ENCODE results near the gene HOXB13.

The HOXB13 gene

DNA sequence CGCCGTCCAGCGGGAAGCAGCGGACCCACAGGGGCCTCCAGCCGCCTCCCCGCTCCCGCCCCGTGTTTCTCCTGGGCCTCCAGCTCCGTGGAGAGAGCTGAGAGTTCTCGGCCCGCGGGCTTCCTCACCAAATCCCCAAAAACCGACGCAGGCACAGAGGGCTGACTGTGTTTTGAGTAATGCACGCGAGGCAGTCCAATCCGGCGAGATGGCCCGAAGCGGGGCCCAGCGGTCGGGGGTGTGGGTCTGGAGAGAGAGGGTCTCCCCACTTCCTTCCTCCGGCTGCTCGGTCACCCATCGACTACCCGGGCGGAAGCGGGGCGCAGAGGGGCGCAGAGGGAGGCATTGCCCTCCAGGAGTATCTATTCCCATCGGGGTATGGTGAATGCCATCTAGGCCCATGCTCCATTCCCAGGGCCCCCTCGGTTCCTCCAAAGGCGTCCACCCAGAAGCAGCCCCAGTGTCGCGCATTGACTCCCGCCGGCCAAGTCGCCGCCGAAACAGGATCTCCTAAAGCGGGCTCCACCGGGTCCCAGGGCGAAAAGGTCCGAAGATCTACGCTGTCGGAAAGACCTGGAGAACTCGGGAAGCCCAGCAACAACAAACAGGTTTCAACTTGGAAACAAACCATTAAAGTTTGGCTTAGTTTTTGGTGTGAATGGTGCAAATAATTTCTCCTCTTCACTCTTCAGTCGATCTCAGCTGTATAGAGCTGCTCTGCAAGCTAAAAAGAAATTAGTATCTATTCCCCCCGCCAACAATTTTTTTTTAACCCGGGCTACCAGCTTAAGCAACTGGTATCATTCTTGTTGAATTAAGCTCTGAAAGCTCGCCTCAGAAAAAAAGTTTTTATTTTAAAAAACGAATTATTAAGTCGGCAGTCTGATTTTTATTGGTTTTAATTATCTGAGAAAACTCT, 19.2 kb upstream of the HOXB13 start:
- no peak for DNase-seq

DNA sequence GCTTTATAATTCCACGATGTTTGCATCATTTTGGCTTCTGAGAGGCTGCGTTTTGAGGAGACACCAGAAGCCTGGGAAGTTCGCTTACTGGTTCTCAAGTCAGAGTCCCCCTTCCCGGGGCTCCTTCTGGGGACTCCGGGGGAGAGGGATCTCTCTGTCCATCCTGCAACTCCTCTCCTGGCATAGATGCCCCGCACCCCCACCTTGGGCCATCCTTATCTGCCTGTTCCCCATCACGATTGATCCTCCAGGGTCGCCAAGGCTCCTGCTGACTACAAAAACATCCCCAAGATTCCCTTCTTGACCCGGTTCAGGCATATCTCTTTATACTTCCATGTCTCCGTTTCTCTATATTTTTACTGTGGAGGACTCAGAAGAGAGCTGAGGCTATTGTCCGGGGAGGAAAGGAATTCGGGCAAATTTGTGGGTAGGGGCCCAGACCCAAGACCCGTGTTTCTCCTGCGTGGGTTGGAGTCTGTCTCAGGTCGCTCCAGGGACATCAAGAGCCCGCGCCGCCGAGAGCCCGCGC, 18.4 kb upstream of the HOXB13 start:
- DNase-seq, result no peak

DNA sequence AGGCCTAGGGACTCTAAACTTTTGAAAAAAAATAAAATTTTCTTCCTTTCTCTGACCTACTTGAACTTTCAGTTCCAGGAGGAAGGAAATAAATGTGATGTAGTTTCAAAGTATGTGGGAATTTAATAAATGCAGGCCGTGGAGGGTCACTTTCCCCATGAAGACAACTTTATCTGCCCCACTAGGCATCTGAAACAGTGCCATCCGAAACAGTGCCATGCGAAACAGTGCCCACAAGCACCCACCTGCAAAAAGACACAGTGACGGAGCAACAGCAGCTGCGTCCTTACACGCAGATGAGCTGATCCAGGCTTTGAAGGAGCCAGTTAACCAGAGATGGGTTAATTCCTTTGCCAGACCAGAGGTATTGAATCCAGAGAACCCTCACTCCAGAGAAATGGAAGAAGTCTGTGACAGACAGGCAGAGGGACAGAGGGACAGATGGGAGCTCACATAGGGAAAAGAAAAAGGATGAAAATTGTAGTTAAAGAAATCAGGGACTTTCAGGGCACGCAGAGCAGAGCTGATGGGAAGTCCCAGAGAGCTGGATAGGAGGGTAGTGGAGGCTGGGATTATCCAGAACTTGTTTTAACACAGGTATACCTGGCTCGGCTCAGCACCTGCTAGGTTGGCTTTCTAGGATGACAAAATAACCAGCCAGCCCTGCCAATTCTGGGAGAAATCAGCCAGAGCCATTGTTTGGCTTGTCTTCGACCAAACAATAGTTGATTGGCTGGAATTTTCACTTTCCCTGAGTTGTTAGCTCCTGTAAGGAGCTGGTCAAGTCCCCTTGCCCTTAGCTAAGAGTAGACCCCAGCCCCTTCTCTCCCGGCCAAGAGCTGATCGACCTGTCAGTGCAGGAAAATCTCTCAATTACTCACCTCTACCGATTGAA, 17.1 kb upstream of the HOXB13 start:
- no peak for DNase-seq

DNA sequence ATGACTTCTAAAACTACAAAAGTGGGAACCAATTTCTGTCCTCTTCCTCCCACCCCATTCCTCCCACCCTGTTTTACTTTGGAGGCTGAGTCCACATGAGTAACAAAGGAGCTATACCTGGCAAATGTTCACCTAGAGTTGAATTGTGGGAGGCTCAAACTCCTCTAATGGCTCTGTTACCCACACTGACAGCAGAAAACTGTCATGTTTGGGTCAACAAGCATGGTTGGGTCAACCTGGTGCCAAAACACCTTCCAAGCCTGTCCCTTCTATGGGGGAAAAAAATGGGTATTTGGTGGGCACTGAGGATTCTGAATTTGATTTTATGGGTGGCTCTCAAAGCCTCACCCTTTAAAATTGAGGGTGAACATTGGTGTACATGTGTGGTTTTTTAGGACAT, 12.0 kb upstream of the HOXB13 start:
- DNase-seq, result no peak

DNA sequence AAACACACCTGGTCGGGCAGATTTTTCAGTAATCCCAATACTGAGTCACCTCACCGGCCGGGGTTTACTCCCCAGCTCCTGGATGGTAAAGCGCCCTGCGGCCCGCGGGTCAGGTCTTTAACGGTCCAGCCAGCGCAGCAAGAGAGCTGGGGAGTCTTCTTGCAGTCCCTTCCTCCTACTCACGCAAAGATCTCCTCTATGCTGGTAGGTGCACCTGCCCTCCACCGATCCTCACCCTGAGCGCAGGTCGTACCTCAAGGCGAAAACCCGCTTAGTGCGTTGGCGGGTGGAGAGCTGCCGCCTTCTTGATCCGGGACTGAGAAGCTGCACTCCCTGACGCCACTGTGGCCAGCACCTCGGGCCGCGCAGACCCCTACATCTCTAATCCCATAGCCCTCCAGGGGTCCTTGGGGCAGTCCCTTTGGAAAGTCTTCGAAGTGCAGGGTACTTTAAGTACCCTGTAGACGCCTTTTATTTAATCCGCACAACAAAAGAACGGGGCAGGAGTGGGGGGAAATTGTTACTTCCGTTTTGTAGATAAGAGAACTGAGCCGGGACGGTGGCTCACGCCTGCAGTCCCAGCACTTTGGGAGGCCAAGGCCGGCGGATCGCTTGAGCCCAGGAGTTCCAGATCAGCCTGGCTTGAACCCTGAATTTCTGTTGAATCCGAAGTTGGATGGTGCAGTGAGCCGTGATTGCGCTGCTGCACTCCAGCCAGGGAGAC, 10.4 kb upstream of the HOXB13 start:
- no peak for DNase-seq

DNA sequence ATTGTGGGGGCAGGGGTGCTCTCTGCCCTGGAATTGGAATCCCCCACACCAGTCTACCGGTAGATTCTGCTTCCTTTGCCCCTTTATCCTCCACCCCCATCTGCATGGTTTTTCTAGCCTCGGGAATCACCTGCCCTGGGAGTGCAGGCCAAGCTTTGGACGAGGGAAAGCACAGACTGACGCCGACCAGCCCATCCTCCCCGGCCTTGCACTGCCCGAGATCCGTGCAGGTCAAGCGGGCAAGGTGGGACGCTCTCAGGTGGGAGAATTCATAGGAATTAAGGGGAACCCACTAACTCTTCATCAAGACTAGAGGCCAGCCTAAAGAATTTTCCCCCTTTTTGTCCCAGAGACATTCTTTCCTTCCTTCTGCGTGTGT, 9.9 kb upstream of the HOXB13 start:
- no peak for DNase-seq

DNA sequence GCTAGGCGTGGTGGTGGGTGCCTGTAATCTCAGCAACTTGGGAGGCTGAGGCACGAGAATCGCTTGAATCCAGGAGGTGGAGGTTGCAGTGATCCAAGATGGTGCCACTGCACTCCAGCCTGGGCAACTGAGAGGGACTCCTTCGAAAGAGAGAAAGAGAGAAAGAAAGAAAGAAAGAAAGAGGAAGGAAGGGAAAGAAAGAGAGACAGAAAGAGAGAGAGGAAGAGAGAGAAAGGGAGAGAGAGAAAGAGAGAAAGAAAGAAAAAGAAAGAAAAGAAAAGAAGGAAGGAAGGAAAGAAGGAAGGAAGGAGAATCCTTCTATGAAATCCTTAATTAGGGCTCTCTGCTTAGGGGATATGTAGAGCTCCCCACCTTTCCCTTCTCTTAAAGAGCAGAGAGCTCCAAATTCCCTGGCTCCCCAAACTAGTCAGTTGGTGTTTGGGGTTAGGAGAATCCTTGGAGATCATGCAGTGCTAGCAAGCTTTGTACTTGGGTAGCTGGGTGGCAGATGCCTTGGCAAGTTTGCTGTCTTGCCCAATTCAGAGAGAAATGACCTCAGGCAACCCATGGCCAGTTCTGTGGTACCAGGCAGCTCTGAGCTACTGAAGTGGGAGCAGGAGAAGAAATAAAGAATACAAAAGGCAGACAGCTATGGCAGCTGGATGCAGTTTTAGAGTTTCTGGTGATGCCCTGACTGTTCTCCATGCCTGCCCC, 8.9 kb upstream of the HOXB13 start:
- no peak for DNase-seq

DNA sequence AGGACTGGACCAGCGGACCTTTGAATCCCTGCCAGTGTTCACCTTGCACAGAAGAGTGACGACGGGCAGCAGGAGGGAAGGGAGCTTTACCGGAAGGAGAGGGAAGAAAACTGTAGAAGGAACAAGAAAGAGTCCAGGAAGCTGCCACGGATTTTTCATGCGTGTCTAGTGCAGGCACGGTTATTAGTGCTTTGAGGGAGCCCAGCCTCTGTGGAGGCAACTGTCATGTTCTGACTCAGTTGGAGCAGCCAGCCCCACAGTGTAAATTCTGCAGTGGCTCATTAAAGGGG, 6.5 kb upstream of the HOXB13 start:
- no peak for DNase-seq

DNA sequence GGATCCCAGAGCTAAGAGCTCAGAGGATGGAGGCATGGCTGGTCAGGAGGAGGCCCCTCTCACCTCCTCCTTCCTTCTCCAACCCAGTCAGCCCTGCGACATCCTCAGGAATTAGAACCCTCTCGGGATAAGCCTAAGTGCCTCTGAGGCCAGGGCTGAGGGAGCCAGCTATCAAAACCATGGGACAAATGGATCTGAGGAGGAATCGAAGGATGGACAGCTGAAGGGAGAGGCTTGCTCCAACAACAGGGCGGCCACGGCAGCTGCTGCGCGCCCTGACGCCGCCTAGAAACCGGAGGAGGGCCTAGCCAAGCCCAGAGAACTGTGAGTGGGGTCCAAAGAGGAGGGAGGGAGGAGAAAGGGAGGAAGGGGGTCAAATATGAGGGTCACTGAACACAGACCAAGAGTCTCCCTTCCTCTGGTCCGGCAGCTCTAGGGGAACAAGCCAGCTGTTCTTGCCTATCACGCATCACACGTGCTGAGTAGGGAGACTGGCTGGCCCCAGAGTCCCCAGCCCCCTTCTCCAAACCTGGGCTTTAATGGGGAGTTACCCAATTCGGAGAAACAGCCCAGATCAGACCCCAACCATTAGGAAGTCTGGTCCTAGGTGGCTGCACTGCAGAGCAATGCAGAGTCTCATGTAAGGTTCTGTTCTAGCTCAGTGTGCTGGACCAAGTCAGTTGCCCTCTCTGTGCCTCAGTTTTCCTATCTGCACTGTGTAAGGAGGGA, 5.9 kb upstream of the HOXB13 start:
- no peak for DNase-seq

DNA sequence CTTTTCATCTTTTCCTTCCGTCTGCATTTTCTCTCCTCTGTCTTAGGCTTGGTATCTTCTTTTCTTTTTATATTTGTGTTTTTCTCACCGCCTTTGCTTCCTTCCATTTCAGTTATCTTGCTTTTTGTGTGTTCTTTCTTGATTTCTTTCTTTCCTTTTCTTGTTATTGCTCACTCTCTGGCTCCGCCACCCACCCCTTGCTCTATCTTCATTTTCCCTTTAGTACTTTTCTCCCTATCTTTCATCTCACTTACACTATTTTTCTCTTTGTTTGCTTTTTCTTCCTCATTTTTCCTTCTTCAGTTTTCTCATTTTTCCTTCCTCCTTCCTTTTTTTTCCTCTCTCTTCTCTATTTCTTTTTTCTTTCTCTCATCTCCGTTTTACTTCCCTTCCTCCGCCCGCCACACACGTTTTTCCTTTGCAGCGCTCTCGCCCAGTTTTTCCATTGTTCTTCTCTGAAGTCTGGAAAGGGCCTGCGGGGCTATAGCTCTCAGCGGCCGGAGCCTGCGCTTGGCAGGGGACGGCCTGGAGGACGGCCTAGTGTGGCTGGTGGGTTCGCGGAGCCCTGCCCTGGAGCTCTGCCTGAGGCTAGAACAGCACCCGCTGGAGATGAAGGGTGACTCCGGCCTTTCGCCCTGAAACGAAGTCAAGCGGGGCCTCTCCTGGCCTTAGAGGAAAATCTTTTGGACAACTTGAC, 5.2 kb upstream of the HOXB13 start:
- DNase-seq, result no peak

DNA sequence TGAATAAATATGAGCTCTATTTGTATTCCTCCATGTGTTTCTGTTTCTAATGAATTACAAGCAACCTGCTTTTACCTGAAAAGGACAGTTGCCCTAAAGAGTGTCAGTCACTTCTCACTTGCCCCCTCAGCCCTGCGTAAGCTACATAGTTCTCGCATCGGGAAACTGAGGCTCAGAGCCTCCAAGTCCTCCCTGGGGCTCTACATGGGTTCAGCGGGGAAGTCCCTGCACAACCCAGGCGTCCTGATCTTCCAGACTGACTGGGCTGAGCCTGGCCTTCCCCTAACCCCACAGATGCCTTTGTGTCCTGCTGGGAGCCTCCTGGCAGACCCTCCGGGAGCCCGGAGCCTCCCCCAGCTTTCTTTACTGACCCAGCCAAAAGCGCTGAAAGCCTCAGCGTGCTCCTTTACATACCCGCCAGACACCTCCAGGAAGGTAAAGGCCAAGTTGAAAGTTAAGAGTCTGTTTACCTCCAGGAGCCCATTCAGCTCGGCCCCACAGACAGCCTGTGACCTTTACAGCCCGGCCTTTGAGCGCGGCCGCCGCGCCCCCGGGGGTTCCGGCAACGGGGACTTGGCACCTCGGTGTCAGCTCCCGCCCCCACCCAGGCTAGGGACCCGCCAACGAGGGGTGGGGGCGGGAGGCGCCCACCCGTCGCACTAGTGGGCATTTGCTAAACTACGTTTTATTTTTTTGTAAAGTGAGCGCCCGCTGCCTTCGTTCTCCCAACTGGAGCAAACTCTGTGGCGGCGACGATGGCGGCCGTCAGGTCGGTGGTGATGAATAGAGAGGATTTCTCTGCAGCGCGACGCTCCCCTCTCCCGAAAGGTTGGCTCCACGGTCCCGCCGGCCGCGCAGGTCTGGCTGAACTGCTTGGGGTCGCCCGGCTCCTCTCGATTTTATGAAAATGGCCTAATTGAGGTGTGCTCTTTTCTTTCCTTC, 4.4 kb upstream of the HOXB13 start:
- DNase-seq, result no peak

DNA sequence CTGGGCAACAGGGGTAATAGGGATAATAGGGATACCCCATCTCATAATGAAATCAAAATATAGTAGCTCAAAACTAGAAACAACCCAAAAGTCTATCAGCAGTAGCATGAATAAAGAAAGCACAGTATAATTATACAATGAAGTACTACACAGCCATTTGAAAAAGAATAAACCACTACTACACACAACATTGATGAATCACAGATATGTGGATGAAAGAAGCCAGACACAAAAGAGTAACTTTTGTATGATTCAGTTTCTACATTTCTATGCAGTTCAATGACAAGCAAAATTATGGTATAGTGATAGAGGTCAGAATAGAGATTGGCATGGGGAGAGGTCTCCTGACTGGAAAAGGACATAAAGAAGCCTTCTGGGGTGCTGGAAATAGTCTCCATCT, 2.8 kb upstream of the HOXB13 start:
- DNase-seq, result no peak

DNA sequence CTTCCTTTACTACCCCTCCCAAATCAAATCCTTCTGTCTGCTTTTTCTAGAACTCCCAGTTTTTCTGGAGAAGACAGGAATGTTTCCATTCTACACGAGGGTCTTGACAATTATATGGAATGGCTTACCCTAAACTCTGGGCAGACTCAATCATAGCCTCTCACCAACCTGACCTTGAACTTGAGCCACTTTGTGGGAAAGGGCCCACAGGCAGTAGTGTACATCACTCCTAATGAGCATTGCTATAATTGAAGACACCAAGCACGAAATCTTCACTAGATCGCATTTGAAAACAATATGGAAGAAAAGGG, 1.6 kb upstream of the HOXB13 start:
- no peak for DNase-seq

DNA sequence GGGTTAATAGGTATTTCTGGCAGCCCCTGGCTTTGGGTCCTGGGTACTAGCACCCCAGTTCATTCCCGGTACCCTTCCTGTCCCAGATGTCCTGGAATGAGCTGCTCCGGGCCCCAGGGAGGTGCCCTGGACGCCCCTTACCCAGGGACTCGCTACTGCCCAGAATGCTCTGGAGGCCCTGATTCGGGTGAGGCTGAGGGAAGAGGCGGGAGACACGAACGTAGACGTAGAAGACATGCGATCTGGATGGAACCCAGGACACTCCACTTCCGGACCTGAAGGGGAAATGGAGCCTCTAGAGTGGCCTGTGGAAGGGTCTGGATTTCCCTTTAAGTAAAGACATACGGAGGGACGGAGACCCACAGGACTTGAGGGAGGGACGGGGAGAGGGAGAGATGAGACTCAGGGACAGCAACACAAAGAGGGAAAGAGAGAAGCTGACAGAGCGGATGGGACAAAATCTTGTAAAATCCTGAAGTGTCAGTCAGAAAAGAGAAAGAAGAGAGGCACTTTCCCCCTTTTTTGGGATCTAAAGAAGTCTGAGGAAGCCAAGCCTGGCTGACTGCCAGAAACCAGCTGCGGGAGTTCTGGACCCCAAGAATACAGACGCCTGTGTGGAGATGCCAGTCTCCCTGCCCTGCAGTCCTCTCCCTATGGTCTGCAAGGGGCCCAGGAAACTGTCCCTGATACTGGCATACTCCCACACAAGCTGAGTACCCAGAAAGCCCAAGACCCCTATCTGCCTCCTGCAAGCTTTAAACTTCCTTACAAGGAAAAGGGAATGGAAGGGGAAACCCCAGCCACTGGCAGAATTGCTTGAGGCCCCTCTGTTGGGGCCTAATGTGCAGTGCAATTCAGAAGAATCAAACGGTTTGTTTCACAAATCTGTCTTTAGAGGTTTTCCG, 1.0 kb upstream of the HOXB13 start:
- DNase-seq, result no peak

DNA sequence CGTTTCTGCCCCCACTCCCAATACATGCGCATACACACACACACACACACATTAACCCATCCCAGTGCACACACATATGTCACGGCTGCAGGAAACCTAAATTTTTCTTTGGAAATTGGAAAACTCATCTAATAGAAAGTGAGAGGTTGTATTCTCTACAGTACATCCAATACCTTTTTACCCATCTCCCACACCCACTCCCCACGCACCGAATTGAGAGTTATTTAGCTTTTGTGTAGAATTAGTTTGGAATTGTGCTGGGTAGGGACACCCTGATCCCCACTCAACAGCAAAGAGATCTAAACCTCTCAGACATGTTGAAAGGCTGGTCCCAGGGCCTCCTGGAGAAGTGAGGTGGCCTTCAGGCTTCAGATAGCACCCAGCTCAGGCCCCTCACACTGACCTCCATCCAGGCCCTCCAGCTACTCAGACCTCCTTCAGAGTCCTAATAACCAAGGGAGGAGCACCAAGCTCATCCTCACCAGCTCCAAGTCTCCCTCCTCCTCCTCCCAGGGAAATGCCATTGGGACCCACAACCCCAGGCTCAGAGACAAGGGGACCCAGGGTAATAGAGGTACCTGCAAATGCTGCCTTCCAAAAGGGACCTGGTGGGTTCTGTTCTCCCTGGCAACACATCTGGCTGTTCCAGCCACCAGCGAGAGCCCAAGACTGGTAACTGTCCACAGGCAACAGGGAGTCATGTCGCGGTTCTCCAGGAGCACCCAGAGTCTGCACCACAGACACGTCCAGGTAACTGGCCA, 955 bp downstream of the HOXB13 start:
- DNase-seq, result no peak

DNA sequence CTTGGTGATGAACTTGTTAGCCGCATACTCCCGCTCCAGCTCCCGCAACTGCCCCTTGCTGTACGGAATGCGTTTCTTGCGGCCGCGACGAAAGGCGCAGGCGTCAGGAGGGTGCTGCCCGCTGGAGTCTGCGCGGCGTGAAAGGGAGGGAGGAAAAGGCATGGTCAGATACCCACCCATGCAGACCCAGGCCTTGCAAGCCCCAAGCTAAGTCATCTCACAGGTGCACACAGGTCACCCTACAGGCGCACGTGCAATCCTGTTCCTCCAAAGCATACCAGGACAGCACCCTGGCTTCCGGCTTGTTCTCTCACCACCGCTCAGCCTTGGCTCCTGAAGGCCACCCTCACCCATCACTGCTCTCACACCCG, 1.6 kb downstream of the HOXB13 start:
- DNase-seq, result no peak

DNA sequence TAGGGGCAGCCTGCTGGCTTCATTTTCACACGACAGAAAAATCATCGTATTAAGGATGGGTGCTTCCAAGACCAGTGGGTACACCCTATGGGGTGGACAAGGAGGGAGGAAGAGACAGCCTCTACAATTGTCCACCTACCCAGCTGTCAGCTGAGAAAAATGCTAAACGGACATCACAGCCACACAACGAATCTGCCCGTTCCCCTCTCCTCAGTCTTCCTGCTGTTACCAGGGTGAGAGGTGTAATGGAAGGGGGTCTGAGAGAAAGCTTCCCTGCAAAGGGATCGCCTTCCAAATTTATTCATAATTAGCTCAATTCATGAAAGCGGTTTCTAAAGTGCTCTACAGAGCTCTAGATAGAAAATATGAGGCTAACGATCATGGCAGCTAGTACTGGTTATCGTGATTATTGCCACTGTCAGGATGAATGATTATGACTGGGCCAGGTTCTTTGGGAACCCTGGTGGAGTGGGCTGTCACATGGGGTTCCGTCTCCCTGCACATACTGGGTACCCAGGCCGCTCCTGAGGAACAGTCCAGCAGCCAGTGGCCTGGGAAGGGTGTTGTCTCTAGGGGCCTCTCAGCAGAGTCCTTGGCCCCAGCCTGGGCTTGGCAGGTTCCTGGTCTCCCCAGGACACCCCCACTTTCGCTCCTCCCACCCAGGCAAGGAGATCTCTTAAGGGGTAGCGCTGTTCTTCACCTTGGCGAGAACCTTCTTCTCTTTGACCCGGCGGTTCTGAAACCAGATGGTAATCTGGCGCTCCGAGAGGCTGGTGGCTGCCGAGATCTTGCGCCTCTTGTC, 2.2 kb downstream of the HOXB13 start:
- DNase-seq, result no peak

Measured in inflammatory macrophage treated with lipopolysaccharide for 4 hours (primary cell).